Measurements from ENCODE around the gene ITPR2.

ITPR2 gene

DNA sequence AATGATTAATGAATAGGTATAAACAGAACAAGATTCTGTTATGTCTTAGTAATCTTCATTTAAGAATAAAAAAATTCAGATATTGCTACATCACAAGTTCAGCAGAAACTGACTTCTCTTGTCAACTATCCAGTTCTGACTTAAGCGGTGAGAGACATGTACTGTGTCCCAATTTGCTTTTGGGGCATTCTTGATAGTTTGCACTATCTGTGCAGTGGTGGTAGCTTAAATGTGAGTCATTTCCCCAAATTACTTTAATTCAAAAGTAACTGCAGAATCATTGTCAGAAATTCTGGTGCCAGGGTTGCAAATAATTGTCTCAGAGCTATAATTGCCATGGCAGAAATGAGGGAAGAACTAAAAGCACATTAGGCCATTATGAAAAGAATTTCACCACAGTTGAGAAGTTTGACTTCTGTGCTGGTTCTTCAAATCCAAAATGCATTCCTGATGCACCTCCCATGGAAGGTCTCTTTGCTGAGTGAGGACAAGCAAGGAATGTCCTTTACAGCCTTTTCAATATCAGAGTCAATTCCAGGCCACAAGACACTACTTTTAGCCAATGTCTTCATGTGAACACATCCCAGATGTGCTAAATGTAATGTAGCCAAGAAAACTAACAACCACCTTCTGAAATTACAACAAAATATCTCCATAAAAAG, 332.9 kb downstream of the ITPR2 start:
- Histone ChIP-seq H4K20me1 (ENCODE audit: insufficient read depth, low read length) (no peaks in the 10 kb centered on the region), H3K4me2 (ENCODE audit: low read depth, low read length) (no peak overlapping the region), H3K9me3 (replicated peaks; ENCODE audit: insufficient read depth, low read length) (no peaks in the 10 kb centered on the region), H3K27ac (ENCODE audit: low read length) (no peak overlapping the region), H3K4me1 (ENCODE audit: low read length) (no peaks in the 10 kb centered on the region), H3K36me3 (replicated peaks; ENCODE audit: insufficient read depth, low read length) (no peaks in the 10 kb centered on the region), H3K79me2 (ENCODE audit: low read length) (no peaks in the 10 kb centered on the region), H2AFZ (ENCODE audit: low read length) (no peak overlapping the region), H3K4me3 (ENCODE audit: low read length) (no peak overlapping the region), H3K9ac (ENCODE audit: low read length) (no peak overlapping the region), H3K27me3 (replicated peaks; ENCODE audit: insufficient read depth, low read length) (no peaks in the 10 kb centered on the region), H3F3A (ENCODE audit: insufficient read depth, low read length) (no peaks in the 10 kb centered on the region), H3K9me2 (replicated peaks; ENCODE audit: insufficient read depth, low read length) (no peaks in the 10 kb centered on the region)
- TF ChIP-seq, protein P1, sequence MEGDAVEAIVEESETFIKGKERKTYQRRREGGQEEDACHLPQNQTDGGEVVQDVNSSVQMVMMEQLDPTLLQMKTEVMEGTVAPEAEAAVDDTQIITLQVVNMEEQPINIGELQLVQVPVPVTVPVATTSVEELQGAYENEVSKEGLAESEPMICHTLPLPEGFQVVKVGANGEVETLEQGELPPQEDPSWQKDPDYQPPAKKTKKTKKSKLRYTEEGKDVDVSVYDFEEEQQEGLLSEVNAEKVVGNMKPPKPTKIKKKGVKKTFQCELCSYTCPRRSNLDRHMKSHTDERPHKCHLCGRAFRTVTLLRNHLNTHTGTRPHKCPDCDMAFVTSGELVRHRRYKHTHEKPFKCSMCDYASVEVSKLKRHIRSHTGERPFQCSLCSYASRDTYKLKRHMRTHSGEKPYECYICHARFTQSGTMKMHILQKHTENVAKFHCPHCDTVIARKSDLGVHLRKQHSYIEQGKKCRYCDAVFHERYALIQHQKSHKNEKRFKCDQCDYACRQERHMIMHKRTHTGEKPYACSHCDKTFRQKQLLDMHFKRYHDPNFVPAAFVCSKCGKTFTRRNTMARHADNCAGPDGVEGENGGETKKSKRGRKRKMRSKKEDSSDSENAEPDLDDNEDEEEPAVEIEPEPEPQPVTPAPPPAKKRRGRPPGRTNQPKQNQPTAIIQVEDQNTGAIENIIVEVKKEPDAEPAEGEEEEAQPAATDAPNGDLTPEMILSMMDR (IDR thresholded peaks at IDR 0.05; ENCODE audit: low read length) = no peak
- TF ChIP-seq EZH2 (optimal IDR thresholded peaks at IDR 0.05; ENCODE audit: low read depth, low read length) (no peak), EZH2phosphoT487 (IDR thresholded peaks at IDR 0.05; ENCODE audit: low read length) (no peak)
- DNase-seq = no peak

DNA sequence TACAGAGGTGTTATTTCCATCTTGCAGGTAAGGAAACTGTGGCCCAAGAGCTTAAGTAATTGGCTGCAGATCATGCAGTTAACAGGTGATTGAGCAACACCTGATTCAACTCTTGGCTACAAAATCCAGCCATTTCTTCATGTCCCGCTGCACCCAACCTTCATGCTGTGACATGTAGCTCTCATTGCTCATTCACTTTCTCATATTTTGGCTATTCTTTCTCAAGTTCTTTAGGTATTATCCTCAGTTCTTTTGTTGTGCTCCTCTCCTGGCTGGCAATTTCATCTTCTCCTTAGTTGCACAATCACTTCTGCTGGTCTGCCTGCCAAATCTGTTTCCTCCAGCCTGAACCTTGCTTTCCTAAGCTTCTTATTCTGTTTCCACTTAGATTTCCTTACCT, 336.8 kb downstream of the ITPR2 start:
- Histone ChIP-seq H3K36me3 (replicated peaks; ENCODE audit: insufficient read depth, low read length) (no peaks in the 10 kb centered on the region), H3K4me3 (ENCODE audit: low read length) (no peak overlapping the region), H3K27ac (ENCODE audit: low read length) (no peak overlapping the region), H3K4me2 (ENCODE audit: low read depth, low read length) (no peak overlapping the region), H3K4me1 (ENCODE audit: low read length) (no peaks in the 10 kb centered on the region), H2AFZ (ENCODE audit: low read length) (no peak overlapping the region), H3F3A (ENCODE audit: insufficient read depth, low read length) (no peaks in the 10 kb centered on the region), H3K9me3 (replicated peaks; ENCODE audit: insufficient read depth, low read length) (no peaks in the 10 kb centered on the region), H4K20me1 (ENCODE audit: insufficient read depth, low read length) (no peaks in the 10 kb centered on the region), H3K79me2 (ENCODE audit: low read length) (no peaks in the 10 kb centered on the region), H3K9ac (ENCODE audit: low read length) (no peak overlapping the region), H3K27me3 (replicated peaks; ENCODE audit: insufficient read depth, low read length) (no peaks in the 10 kb centered on the region), H3K9me2 (replicated peaks; ENCODE audit: insufficient read depth, low read length) (no peaks in the 10 kb centered on the region)
- TF ChIP-seq EZH2phosphoT487 (IDR thresholded peaks at IDR 0.05; ENCODE audit: low read length) (no peak), EZH2 (optimal IDR thresholded peaks at IDR 0.05; ENCODE audit: low read depth, low read length) (no peak)
- TF ChIP-seq, protein P1 (IDR thresholded peaks at IDR 0.05; ENCODE audit: low read length) = no peak
- DNase-seq = no peak

DNA sequence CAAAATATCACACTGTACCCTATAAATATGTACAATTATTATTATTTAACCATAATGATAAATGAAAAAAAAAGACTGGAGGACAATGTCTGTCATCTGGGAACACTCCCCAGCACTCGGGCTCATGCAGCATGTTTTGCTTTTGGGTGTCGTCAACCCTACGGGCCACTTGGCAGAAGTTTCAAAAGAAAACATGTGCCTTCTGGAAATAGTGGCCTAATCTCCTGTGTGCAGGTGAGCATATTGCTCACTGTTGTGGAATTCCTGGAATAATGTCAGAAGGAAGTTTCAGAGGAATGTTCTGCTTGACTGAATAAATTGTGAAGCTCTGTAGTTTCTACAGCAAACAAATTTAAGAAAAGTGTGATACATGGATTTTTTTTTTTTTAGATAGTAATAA, 339.3 kb downstream of the ITPR2 start:
- Histone ChIP-seq H3K4me1 (ENCODE audit: low read length) (no peaks in the 10 kb centered on the region), H3K9ac (ENCODE audit: low read length) (no peak overlapping the region), H3K79me2 (ENCODE audit: low read length) (no peaks in the 10 kb centered on the region), H3K27ac (ENCODE audit: low read length) (no peak overlapping the region), H3K9me2 (replicated peaks; ENCODE audit: insufficient read depth, low read length) (no peaks in the 10 kb centered on the region), H3K4me2 (ENCODE audit: low read depth, low read length) (no peak overlapping the region), H3K4me3 (ENCODE audit: low read length) (no peak overlapping the region), H3F3A (ENCODE audit: insufficient read depth, low read length) (no peaks in the 10 kb centered on the region), H3K36me3 (replicated peaks; ENCODE audit: insufficient read depth, low read length) (no peaks in the 10 kb centered on the region), H3K27me3 (replicated peaks; ENCODE audit: insufficient read depth, low read length) (no peaks in the 10 kb centered on the region), H4K20me1 (ENCODE audit: insufficient read depth, low read length) (no peaks in the 10 kb centered on the region), H2AFZ (ENCODE audit: low read length) (no peak overlapping the region), H3K9me3 (replicated peaks; ENCODE audit: insufficient read depth, low read length) (no peaks in the 10 kb centered on the region)
- TF ChIP-seq EZH2phosphoT487 (IDR thresholded peaks at IDR 0.05; ENCODE audit: low read length) = no peak
- TF ChIP-seq EZH2 (optimal IDR thresholded peaks at IDR 0.05; ENCODE audit: low read depth, low read length) = no peak
- TF ChIP-seq, protein P1 (IDR thresholded peaks at IDR 0.05; ENCODE audit: low read length) = no peak
- no peak for DNase-seq

Measured in MM.1S (cell line).